SJCRH30 (cell line): ENCODE data around the gene HSPBAP1. TPM values are rescaled to one million over a fixed set of nuclear protein-coding genes. Genes with fewer than 3 reads are reported as not detected.
A peak's percentile ranks its signal among the peaks of the same experiment; 100 is the strongest.
"Not testable (repeated sequence)": the region's sequence is repeated elsewhere in the genome, so short reads cannot be mapped to it uniquely, and the experiment has no call there.

Source experiments
- DNase-seq, 2 experiments: peaks; one replicate each; pipeline ENCODE4 v3.0.0-alpha.2; 2015 to 2020
- H3K27ac ChIP-seq: fragments of 250-450 bp; sonication (Bioruptor Pico); 2 replicates; pipeline ENCODE4 v1.5.1; 2020; ENCODE audit warnings: mild to moderate bottlenecking, moderate library complexity
- H3K27me3 ChIP-seq: fragments of 250-450 bp; sonication (Bioruptor Pico); 2 replicates; pipeline ENCODE4 v1.5.1; 2020; ENCODE audit warnings: mild to moderate bottlenecking, moderate library complexity
- H3K36me3 ChIP-seq: fragments of 250-450 bp; sonication (Bioruptor Pico); 2 replicates; pipeline ENCODE4 v1.5.1; 2020; ENCODE audit warnings: mild to moderate bottlenecking, moderate library complexity
- H3K4me1 ChIP-seq: fragments of 250-450 bp; sonication (Bioruptor Pico); 2 replicates; pipeline ENCODE4 v1.5.1; 2020; ENCODE audit warnings: mild to moderate bottlenecking, moderate library complexity
- H3K4me3 ChIP-seq: fragments of 250-450 bp; sonication (Bioruptor Pico); 2 replicates; pipeline ENCODE4 v1.5.1; 2020; ENCODE audit warnings: mild to moderate bottlenecking, moderate library complexity
- H3K9me3 ChIP-seq: fragments of 250-450 bp; sonication (Bioruptor Pico); replicated peaks from 2 replicates; pipeline ENCODE4 v1.5.1; 2020; ENCODE audit warnings: mild to moderate bottlenecking, moderate library complexity
- total RNA-seq: library from RNA; depleted of rRNA; stranded (reverse); fragments of >200 nt; shearing (Covaris generic); gene quantifications from 2 replicates; pipeline ENCODE4 v1.2.3, GENCODE V29; 2014

HSPBAP1 gene
- total RNA-seq, 1 experiment from 2014 or later, result 14.2 TPM

- H3K36me3 ChIP-seq, result peaks cover 2% of the 10 kb centered on the region; the same call in 1 of the 2 replicates
- DNase-seq, result no peak
- H3K4me3 ChIP-seq, result no peak overlapping the region
- H3K4me1 ChIP-seq, result no peaks in the 10 kb centered on the region
- no peak overlapping the region for H3K27ac ChIP-seq
- H3K27me3 ChIP-seq, result no peaks in the 10 kb centered on the region
- H3K9me3 ChIP-seq, result no peaks in the 10 kb centered on the region
These were observed 23.0 kb downstream of the HSPBAP1 start for GRCh38 chr3:122770521-122771202.

DNA sequence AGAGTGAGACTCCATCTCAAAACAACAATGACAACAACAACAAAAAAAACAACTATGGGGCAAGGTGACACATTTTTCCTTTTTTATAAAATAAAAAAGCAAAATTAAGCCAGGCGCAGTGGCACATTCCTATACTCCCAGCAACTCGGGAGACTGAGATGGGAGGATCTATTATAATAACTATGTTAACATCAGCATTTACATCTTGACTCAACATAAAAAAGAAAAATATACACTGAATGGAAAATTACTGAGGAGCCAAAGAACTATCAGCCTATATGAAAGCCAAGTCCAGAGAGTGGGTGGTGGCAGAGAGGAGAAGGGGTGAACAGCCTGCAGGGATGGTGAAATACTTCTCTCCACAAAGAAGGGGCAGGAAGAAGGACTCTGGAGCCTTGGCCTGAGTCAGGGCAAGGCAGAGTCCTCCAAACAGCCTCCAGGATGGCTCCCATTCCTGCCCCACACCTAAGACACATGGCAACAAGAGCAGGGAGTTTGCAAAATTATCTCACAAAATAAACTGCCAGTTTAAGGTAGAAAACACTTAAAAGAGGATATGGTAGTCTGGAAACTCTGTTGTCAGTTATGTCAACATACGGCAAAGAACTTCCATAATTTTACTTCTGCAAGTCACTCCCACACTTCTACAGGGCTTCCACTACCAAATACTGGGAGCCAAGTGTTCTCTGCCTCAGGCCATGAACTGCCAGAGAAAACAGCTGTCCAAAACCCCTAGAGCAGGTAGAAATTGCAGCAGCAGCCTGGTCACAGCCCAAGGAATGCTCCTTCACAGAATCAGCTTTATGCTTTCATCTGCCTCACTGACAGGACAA lies 25.9 kb downstream of the HSPBAP1 start:
- Histone ChIP-seq H3K4me1 (no peaks in the 10 kb centered on the region), H3K27ac (no peak overlapping the region), H3K9me3 (no peaks in the 10 kb centered on the region), H3K36me3 (no peaks in the 10 kb centered on the region; the same call in 1 of the 2 replicates), H3K27me3 (no peaks in the 10 kb centered on the region), H3K4me3 (no peak overlapping the region)
- peak in 1 of 2 experiments; percentile 16 for DNase-seq

DNA sequence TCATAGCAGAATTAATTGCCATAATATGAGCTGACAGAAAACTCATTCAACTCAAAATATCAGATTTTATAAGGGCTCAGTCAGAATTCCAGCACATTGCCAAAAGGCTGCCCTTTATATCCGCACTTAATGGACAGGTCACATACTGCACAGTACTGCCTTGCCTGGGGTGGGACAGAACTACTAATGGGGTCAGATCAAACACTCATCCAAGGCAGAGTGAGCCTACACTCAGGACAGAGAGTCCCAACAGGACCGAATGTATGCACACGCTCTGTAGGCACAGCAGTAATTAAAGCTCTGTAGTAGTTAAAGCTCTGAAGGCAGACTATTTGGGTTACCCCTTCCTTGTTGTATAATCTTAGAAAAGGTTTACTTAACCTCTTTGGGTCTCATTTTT lies 27.2 kb downstream of the HSPBAP1 start:
- no peaks in the 10 kb centered on the region for H3K4me1 ChIP-seq
- no peak overlapping the region for H3K4me3 ChIP-seq
- no peak overlapping the region for H3K27ac ChIP-seq
- DNase-seq, result no peak
- H3K36me3 ChIP-seq, result no peaks in the 10 kb centered on the region
- H3K9me3 ChIP-seq, result no peaks in the 10 kb centered on the region
- H3K27me3 ChIP-seq, result no peaks in the 10 kb centered on the region

DNA sequence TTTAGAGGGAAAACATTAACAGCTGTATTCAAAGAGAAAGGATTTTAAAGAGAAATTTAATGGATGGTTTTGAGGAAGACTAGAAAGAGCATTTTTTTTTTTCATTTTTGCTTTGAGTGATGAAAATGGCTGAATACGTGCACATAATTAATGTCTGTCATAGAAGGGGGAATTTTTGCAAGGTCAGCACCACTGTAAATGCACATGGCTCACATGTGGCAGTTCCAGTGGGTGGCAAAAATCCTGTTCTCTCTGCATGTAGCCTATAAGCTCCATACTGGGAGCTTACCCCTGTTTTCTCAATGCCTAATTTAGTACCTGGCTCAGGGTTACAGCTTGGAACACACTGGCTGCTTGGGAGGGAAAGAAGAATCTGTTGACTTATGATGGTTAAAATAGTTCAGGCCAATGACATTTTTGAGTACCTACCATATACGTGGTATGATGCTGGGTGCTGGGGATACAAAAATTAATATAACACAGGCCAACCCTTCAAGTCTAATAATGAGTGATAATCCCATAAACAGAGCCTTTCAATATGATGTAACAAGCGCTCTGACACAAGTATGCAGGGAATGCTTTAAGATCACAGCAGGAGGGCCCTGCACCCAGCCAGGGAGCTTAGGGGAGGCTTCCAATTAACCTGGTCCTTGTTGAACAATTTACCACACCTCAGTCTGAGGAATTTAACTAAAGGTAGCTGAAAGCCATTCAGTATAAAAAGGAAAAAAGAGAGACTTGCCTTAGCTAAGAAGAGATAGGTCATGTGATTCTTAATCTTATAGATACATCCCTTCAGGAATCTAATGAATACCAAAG lies 33.0 kb downstream of the HSPBAP1 start:
- Histone ChIP-seq H3K36me3 (peaks cover 6% of the 10 kb centered on the region; the same call in 1 of the 2 replicates), H3K4me1 (no peaks in the 10 kb centered on the region), H3K27me3 (no peaks in the 10 kb centered on the region), H3K27ac (no peak overlapping the region), H3K4me3 (no peak overlapping the region), H3K9me3 (no peaks in the 10 kb centered on the region)
- DNase-seq, result no peak

- no peaks in the 10 kb centered on the region for H3K9me3 ChIP-seq
- no peak overlapping the region for H3K4me3 ChIP-seq
- no peak for DNase-seq
- no peaks in the 10 kb centered on the region for H3K27me3 ChIP-seq
- peaks cover 17% of the 10 kb centered on the region for H3K36me3 ChIP-seq
- no peaks in the 10 kb centered on the region for H3K4me1 ChIP-seq
- H3K27ac ChIP-seq, result no peak overlapping the region
These were observed 34.6 kb downstream of the HSPBAP1 start for GRCh38 chr3:122758877-122759560.

DNA sequence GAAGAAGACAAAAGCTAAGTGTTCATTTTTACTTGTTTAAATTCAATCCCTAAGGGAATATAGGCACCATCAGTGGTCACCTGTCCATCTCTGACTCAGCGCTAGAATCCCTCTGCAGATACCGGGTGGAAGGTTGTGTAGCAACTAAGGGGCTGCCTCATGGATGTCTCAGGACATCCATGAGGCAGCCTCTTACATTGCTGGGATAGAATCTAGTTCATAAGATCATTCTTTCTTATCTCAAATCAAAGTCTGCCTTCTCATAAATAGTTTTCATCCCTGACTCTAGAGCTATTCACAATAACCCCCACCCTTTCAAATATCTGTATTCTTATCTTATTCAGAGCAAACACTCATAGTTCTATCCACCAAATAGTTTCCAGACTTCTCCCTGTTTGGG lies 38.1 kb downstream of the HSPBAP1 start:
- no peak overlapping the region for H3K4me3 ChIP-seq
- no peaks in the 10 kb centered on the region for H3K27me3 ChIP-seq
- DNase-seq, result no peak
- no peaks in the 10 kb centered on the region for H3K4me1 ChIP-seq
- H3K36me3 ChIP-seq, result peaks cover 19% of the 10 kb centered on the region
- H3K27ac ChIP-seq, result no peak overlapping the region
- H3K9me3 ChIP-seq, result no peaks in the 10 kb centered on the region

DNA sequence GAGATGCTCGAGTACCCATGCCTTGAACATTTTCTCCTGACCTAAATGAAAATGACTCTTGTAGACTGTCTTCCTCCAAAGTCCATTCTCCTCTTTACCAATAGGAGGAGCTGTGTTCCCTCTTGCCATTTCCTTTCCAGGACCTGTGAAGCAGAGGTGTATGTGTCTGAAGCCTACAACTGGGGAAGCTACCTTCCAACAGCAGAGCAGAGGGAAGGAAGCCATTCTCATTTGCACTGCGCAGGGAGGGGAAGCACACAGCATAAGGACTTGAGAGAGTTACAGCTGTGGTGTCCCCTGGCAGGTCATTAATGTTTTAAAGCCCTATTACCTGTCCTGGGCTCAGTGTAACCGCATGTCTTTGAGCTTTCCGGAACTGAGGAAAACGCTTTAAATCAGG lies 38.7 kb downstream of the HSPBAP1 start:
- Histone ChIP-seq H3K36me3 (peaks cover 18% of the 10 kb centered on the region), H3K4me3 (no peak overlapping the region), H3K4me1 (no peaks in the 10 kb centered on the region), H3K27ac (no peak overlapping the region), H3K9me3 (no peaks in the 10 kb centered on the region), H3K27me3 (no peaks in the 10 kb centered on the region)
- peak in 1 of 2 experiments; percentile 63 for DNase-seq

DNA sequence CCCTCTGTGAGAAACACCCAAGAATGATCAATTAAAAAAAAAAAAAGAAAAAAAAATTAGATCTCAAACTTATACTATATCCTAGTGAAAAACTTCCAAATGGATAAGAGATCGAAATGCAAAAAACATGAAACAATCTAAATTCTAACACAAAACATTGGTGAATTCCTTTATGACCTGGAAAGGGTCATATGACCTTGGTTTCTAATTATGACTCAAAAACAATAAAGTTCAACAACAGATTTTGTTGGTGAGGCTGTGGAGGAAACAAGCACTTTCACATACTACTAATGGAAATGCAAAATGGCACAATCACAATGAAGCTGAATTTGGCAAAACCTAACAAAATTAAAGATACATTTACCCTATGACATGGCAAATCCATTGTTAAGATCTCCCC lies 45.3 kb downstream of the HSPBAP1 start:
- Histone ChIP-seq H3K27me3 (no peaks in the 10 kb centered on the region), H3K4me1 (no peaks in the 10 kb centered on the region), H3K36me3 (no peaks in the 10 kb centered on the region; the same call in 1 of the 2 replicates), H3K4me3 (no peak overlapping the region), H3K9me3 (no peaks in the 10 kb centered on the region), H3K27ac (no peak overlapping the region)
- no peak for DNase-seq

- not testable (repeated sequence) for H3K27me3 ChIP-seq, H3K36me3 ChIP-seq
These were observed 46.3 kb downstream of the HSPBAP1 start for GRCh38 chr3:122747295-122747694.

GRCh38 chr3:122745369-122746021 lies 48.1 kb downstream of the HSPBAP1 start:
- Histone ChIP-seq H3K4me3 (no peak overlapping the region), H3K4me1 (no peaks in the 10 kb centered on the region), H3K27me3 (no peaks in the 10 kb centered on the region), H3K36me3 (peaks cover under 1% of the 10 kb centered on the region), H3K9me3 (no peaks in the 10 kb centered on the region), H3K27ac (no peak overlapping the region)
- no peak for DNase-seq

More at GRCh38 chr3:122747295-122747694, 46.3 kb downstream of the HSPBAP1 start:
- H3K4me1 ChIP-seq, H3K4me3 ChIP-seq, H3K9me3 ChIP-seq, DNase-seq, H3K27ac ChIP-seq: not testable (repeated sequence)

GRCh38 chr3:122743581-122744120 lies 50.0 kb downstream of the HSPBAP1 start:
- Histone ChIP-seq H3K27ac (no peak overlapping the region), H3K9me3 (0 out of 2 replicates have a peak, but pooled peaks cover 3% of the 10 kb centered on the region), H3K36me3 (peaks cover 9% of the 10 kb centered on the region), H3K27me3 (no peaks in the 10 kb centered on the region), H3K4me3 (no peak overlapping the region), H3K4me1 (no peaks in the 10 kb centered on the region)
- no peak for DNase-seq

- H3K4me1 ChIP-seq, result no peaks in the 10 kb centered on the region
- no peak overlapping the region for H3K4me3 ChIP-seq
- no peak for DNase-seq
- peaks cover 9% of the 10 kb centered on the region for H3K36me3 ChIP-seq
- H3K27me3 ChIP-seq, result no peaks in the 10 kb centered on the region
- H3K27ac ChIP-seq, result no peak overlapping the region
- H3K9me3 ChIP-seq, result 0 out of 2 replicates have a peak, but pooled peaks cover 3% of the 10 kb centered on the region
These were observed 51.4 kb downstream of the HSPBAP1 start for GRCh38 chr3:122742234-122742633.

- no peak overlapping the region for H3K4me3 ChIP-seq
- H3K36me3 ChIP-seq, result peaks cover 9% of the 10 kb centered on the region
- no peak overlapping the region for H3K27ac ChIP-seq
- no peaks in the 10 kb centered on the region for H3K27me3 ChIP-seq
- DNase-seq, result no peak
- no peaks in the 10 kb centered on the region for H3K4me1 ChIP-seq
- 0 out of 2 replicates have a peak, but pooled peaks cover 3% of the 10 kb centered on the region for H3K9me3 ChIP-seq
These were observed 54.5 kb downstream of the HSPBAP1 start for GRCh38 chr3:122739172-122739571.
